Measurements from ENCODE around the gene WDR43.

The WDR43 gene

DNA sequence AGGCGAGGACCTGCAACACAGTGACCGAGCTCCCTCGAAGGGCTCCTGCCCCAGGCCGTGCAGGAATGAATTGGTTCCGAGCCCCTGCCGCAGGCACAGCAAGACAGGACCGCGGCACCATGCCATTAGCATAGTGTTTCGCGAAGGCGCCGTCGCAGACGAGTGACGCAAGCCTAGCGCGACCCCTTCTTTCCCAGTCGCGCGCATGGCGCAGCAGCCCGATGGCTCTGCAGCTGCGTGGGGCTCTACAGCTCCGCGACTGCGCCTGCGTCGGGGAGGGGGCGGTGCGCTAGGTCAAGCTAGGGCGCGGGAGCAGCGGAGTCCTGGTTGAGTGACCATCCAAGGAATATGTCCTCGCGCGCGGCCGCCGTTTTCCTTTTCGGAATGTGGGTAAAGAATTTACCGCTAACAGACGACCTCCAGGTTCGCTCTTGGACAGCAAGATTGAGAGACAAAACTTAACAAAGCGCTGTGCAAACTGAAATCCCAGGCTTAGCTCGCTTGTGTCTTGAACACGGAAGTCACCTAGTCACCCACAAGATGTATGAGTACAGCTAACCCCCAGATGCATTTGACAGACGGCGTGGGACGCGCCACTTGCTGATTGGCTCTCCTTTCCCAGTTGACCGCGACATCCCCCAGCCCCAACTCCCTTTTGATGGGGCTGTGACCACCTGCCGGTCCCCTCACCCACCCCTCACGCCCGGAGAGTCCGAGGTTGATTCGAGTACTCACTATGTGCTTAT, 24.1 kb upstream of the WDR43 start, which contains the start of gene TRMT61B:
Gene TRMT61B (minus strand): TSS at position 164 of the 746 bp plus-strand sequence. CDS start 32 bp downstream, at position 132.
- H3K36me3 ChIP-seq = no peaks in the 10 kb centered on the region
- peak within 1 kb of the TSS; percentile 69 for H3K27ac ChIP-seq
- TF ChIP-seq, protein P1, sequence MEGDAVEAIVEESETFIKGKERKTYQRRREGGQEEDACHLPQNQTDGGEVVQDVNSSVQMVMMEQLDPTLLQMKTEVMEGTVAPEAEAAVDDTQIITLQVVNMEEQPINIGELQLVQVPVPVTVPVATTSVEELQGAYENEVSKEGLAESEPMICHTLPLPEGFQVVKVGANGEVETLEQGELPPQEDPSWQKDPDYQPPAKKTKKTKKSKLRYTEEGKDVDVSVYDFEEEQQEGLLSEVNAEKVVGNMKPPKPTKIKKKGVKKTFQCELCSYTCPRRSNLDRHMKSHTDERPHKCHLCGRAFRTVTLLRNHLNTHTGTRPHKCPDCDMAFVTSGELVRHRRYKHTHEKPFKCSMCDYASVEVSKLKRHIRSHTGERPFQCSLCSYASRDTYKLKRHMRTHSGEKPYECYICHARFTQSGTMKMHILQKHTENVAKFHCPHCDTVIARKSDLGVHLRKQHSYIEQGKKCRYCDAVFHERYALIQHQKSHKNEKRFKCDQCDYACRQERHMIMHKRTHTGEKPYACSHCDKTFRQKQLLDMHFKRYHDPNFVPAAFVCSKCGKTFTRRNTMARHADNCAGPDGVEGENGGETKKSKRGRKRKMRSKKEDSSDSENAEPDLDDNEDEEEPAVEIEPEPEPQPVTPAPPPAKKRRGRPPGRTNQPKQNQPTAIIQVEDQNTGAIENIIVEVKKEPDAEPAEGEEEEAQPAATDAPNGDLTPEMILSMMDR (IDR thresholded peaks at IDR 0.05) = no peak

DNA sequence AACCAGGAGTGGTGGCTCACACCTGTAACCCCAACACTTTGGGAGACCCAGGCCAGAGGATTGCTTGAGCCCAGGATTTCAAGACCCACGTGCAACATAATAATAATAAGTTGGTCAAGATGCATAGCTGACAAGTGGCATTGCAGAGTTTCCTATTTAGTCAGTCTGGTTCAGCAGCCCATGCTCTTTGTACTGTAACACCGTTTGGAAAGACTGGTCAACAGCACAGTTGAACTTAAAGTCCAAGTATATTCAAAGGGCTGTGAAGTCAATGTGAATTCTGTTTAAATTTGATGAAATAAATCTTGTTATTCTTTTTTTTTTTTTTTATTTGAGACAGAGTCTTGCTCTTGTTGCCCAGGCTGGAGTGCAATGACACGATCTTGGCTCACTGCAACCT, 22.8 kb upstream of the WDR43 start:
- H3K27me3 ChIP-seq = peaks cover 26% of the 10 kb centered on the region
- no peaks in the 10 kb centered on the region for H3K9me3 ChIP-seq
- no peaks in the 10 kb centered on the region for H3K36me3 ChIP-seq
- TF ChIP-seq, protein P1 (IDR thresholded peaks at IDR 0.05) = no peak
- no peak overlapping the region for H3K27ac ChIP-seq
- peaks cover 18 to 20% of the 10 kb centered on the region in 2 experiments for H3K4me1 ChIP-seq (ENCODE audit: control insufficient read depth in 1 of 2, insufficient read depth in 1 of 2, low read depth in 1 of 2, low read length in 1 of 2)
- H3K4me3 ChIP-seq (ENCODE audit: low read depth in 1 of 2, low read length in 1 of 2) = no peak overlapping the region

More for the DNA sequence above, 24.1 kb upstream of the WDR43 start, which contains the start of gene TRMT61B:
- H3K4me1 ChIP-seq (ENCODE audit: control insufficient read depth in 1 of 2, insufficient read depth in 1 of 2, low read depth in 1 of 2, low read length in 1 of 2) = peaks cover 18 to 20% of the 10 kb centered on the region in 2 experiments
- no peaks in the 10 kb centered on the region for H3K9me3 ChIP-seq
- H3K4me3 ChIP-seq (ENCODE audit: low read depth in 1 of 2, low read length in 1 of 2) = peak within 1 kb of the TSS; percentile 68 to 78
- H3K27me3 ChIP-seq = peaks cover 13% of the 10 kb centered on the region

DNA sequence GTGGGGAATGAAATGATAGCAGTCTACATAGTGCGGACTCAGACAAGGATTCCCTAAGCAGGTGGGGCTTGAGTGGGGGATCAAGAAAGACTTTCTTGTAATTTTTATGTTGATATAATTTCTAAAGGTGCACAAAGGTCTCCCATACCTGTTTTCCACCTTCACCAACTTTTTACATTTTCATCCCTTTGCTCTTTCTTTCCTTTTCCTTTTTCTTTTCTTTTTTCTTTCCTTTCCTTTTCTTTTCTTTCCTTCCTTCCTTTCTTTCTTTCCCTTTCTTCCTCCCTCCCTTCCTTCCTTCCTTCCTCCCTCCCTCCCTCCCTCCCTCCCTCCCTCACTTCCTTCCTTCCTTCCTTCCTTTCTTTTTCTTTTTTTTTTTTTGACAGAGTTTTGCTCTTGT, 14.3 kb upstream of the WDR43 start:
- TF ChIP-seq, protein P1 (IDR thresholded peaks at IDR 0.05) = no peak
- Histone ChIP-seq H3K36me3 (no peaks in the 10 kb centered on the region), H3K27ac (no peak overlapping the region), H3K9me3 (no peaks in the 10 kb centered on the region), H3K27me3 (peaks cover 36% of the 10 kb centered on the region), H3K4me1 (ENCODE audit: control insufficient read depth in 1 of 2, insufficient read depth in 1 of 2, low read depth in 1 of 2, low read length in 1 of 2) (no peaks in the 10 kb centered on the region), H3K4me3 (ENCODE audit: low read depth in 1 of 2, low read length in 1 of 2) (no peak overlapping the region)

DNA sequence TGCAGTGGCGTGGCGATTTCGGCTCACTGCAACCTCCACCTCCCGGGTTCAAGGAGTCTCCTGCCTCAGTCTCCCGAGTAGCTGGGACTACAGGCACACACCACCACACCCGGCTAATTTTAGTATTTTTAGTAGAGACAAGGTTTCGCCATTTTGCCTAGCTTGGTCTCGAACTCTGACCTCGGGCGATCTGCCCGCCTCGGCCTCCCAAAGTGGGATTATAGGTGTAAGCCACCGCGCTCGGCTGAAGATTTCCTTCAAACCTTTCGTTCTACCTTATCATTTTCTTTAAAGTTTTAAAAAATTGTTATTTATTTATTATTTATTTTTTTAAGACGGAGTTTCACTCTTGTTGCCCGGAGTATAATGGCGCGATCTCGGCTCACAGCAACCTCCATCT, 979 bp upstream of the WDR43 start:
- Histone ChIP-seq H3K9me3 (no peaks in the 10 kb centered on the region), H3K27ac (no peak overlapping the region), H3K36me3 (no peaks in the 10 kb centered on the region), H3K4me3 (ENCODE audit: low read depth in 1 of 2, low read length in 1 of 2) (no peak overlapping the region), H3K27me3 (peaks cover 28% of the 10 kb centered on the region), H3K4me1 (ENCODE audit: control insufficient read depth in 1 of 2, insufficient read depth in 1 of 2, low read depth in 1 of 2, low read length in 1 of 2) (peaks cover 10 to 12% of the 10 kb centered on the region in 2 experiments)
- TF ChIP-seq, protein P1 (IDR thresholded peaks at IDR 0.05) = no peak

DNA sequence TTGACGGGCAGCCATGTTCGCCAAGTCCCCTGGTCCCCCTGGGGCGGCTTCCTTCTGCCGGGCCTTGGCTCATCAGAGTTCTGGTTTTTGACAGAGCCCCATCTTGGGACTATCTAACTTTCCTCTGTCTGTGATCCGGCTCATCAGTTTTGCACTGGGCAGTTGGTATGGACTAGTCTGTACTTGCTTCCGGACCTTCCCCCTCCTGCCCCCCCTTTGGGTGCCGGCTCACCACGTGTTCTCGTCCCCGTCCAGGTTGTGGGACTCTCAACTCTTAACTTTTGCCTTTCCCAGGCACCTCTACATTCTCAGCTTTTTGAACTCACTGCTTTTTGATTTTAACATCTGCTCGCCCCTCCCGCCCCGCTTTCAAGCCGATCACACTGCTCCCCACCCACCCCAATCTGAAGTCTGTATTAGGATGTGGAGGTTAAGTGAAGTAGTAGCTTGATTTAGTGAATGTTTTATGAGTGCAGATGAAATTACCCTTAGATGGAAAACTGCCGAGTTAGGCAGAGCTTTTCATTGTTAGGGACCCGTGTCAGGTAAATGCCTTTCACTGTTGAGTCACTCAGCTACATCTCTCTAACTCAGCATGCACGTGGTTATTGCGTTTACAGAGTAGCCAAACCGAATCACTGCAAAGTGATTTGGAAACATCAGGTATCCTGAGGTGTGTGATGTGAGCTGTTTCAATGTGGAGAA, 874 bp downstream of the WDR43 start:
- Histone ChIP-seq H3K27me3 (peaks cover 18% of the 10 kb centered on the region), H3K36me3 (no peaks in the 10 kb centered on the region), H3K9me3 (no peaks in the 10 kb centered on the region), H3K4me1 (ENCODE audit: control insufficient read depth in 1 of 2, insufficient read depth in 1 of 2, low read depth in 1 of 2, low read length in 1 of 2) (peaks cover 10 to 12% of the 10 kb centered on the region in 2 experiments), H3K27ac (peak overlapping the region; percentile 74), H3K4me3 (ENCODE audit: low read depth in 1 of 2, low read length in 1 of 2) (peak overlapping the region; percentile 77 to 91)
- TF ChIP-seq, protein P1 (IDR thresholded peaks at IDR 0.05) = no peak
